ENCODE results near the gene EMC8.

EMC8 gene

GRCh38 chr16:85785927-85786326, 13.4 kb downstream of the EMC8 start (continued):
- TF ChIP-seq TSHZ1 (tag by site-specific recombination; IDR thresholded peaks at IDR 0.05; ENCODE audit: borderline replicate concordance) (no peak), ZNF362 (tag by site-specific recombination; IDR thresholded peaks at IDR 0.05) (no peak), ZNF48 (tag by site-specific recombination; IDR thresholded peaks at IDR 0.05) (no peak)

- H3K36me3 ChIP-seq (ENCODE audit: control insufficient read depth in 2 of 2, insufficient read depth in 1 of 2, low read length in 2 of 2) = peaks cover 3 to 80% of the 10 kb centered on the region in 2 experiments
- CTCF ChIA-PET = no interaction called here
- H3K27ac ChIP-seq (ENCODE audit: extremely low read depth, low read depth, low read length) = no peak overlapping the region
- no peaks in the 10 kb centered on the region for H3K4me1 ChIP-seq (ENCODE audit: control insufficient read depth, insufficient read depth, low read length)
- TF ChIP-seq WT1 (tag by site-specific recombination; IDR thresholded peaks at IDR 0.05) (no peak), ZNF223 (tag by site-specific recombination; IDR thresholded peaks at IDR 0.05) (no peak), SCRT1 (tag by site-specific recombination; IDR thresholded peaks at IDR 0.05; ENCODE audit: borderline replicate concordance) (no peak), ZNF121 (tag by site-specific recombination; IDR thresholded peaks at IDR 0.05) (peak; percentile 93), ZBTB48 (tag by site-specific recombination; IDR thresholded peaks at IDR 0.05) (no peak), ZNF2 (tag by site-specific recombination; IDR thresholded peaks at IDR 0.05) (no peak), ZFP69B (tag by site-specific recombination; IDR thresholded peaks at IDR 0.05) (no peak), PRDM2 (tag by site-specific recombination; IDR thresholded peaks at IDR 0.05; ENCODE audit: borderline replicate concordance) (no peak)
- H3K4me3 ChIP-seq (ENCODE audit: low read depth, low read length) = no peak overlapping the region
- H3K9me3 ChIP-seq (ENCODE audit: control insufficient read depth, insufficient read depth, low read depth, low read length) = no peaks in the 10 kb centered on the region
- POLR2A ChIA-PET = no interaction called here
Measured at GRCh38 chr16:85784813-85785212, 14.5 kb downstream of the EMC8 start.

GRCh38 chr16:85783441-85783840, 15.9 kb downstream of the EMC8 start:
- CTCF ChIA-PET = interaction anchor here (0.7 kb wide), 1 partner anchor 111 kb away, joined by 3 read pairs; no protein-coding TSS in a partner anchor

More at GRCh38 chr16:85783441-85783840, 15.9 kb downstream of the EMC8 start:
- peaks cover 12 to 83% of the 10 kb centered on the region in 2 experiments for H3K36me3 ChIP-seq (ENCODE audit: control insufficient read depth in 2 of 2, insufficient read depth in 1 of 2, low read length in 2 of 2)
- H3K4me3 ChIP-seq (ENCODE audit: low read depth, low read length) = no peak overlapping the region
- POLR2A ChIA-PET = no interaction called here
- TF ChIP-seq GLIS1 (tag by site-specific recombination; IDR thresholded peaks at IDR 0.05) = no peak
- no peak for TF ChIP-seq ZNF302 (tag by site-specific recombination; IDR thresholded peaks at IDR 0.05; ENCODE audit: low read depth)
- H3K27ac ChIP-seq (ENCODE audit: extremely low read depth, low read depth, low read length) = no peak overlapping the region
- H3K4me1 ChIP-seq (ENCODE audit: control insufficient read depth, insufficient read depth, low read length) = no peaks in the 10 kb centered on the region
- no peaks in the 10 kb centered on the region for H3K9me3 ChIP-seq (ENCODE audit: control insufficient read depth, insufficient read depth, low read depth, low read length)

Data from HEK293 (cell line).